Keratinocyte (primary cell): ENCODE data around the gene SMAD3. TPM values are rescaled to one million over a fixed set of nuclear protein-coding genes. Genes with fewer than 3 reads are reported as not detected.

Source experiments
- DNase-seq: peaks from one replicate; pipeline ENCODE4 v3.0.0-alpha.2; 2011; ENCODE audit warnings: low read depth, missing footprints, low spot score
- FAIRE-seq: peaks from 2 replicates; lab custom pipeline; 2011; peaks lifted over from hg19 to GRCh38; lab: Jason Lieb, UNC
- H2AFZ ChIP-seq: 2 replicates; pipeline ENCODE4 v1.6.0; 2012; ENCODE audit warnings: low read length, control low read depth, inconsistent platforms; ENCODE audit not compliant: control insufficient read depth
- H3K27ac ChIP-seq: 2 replicates; pipeline ENCODE4 v1.5.1; 2011; ENCODE audit warnings: low read length; ENCODE audit not compliant: control insufficient read depth, insufficient read depth
- H3K27me3 ChIP-seq: 3 replicates; pipeline ENCODE4 v1.6.0; 2011; ENCODE audit warnings: low read length; ENCODE audit not compliant: control insufficient read depth, insufficient read depth; ENCODE audit errors: extremely low read depth
- H3K36me3 ChIP-seq, 2 experiments: 2 replicates in 1 of 2; 3 replicates in 1 of 2; pipeline ENCODE4 v1.5.1; 2011; ENCODE audit warnings: low read length in 2 of 2, mild to moderate bottlenecking in 1 of 2; ENCODE audit not compliant: control insufficient read depth in 2 of 2, insufficient read depth in 2 of 2; ENCODE audit errors: extremely low read depth in 1 of 2
- H3K4me1 ChIP-seq: 3 replicates; pipeline ENCODE4 v1.5.1; 2011; ENCODE audit warnings: low read length; ENCODE audit not compliant: control insufficient read depth, insufficient read depth; ENCODE audit errors: extremely low read depth
- H3K4me2 ChIP-seq: 3 replicates; pipeline ENCODE4 v1.6.0; 2011; ENCODE audit warnings: low read depth, low read length; ENCODE audit not compliant: control insufficient read depth, insufficient read depth; ENCODE audit errors: extremely low read depth
- H3K4me3 ChIP-seq, 3 experiments: fragments of 200-600 bp in 1 of 3; sonication (generic) in 1 of 3; 2 replicates in 2 of 3; 3 replicates in 1 of 3; pipeline ENCODE4 v1.5.1; 2011 to 2016; ENCODE audit warnings: low read length in 3 of 3, mild to moderate bottlenecking in 3 of 3, control low read depth in 2 of 3, inconsistent platforms in 1 of 3, low read depth in 1 of 3, mixed read lengths in 1 of 3, mixed run types in 1 of 3, moderate library complexity in 1 of 3; ENCODE audit not compliant: control insufficient read depth in 2 of 3, insufficient read depth in 2 of 3; ENCODE audit errors: extremely low read depth in 1 of 3
- H3K79me2 ChIP-seq: 2 replicates; pipeline ENCODE4 v1.6.0; 2012; ENCODE audit warnings: low read length; ENCODE audit not compliant: control insufficient read depth, insufficient read depth
- H3K9ac ChIP-seq: 3 replicates; pipeline ENCODE4 v1.6.0; 2011; ENCODE audit warnings: low read length; ENCODE audit not compliant: control insufficient read depth, insufficient read depth; ENCODE audit errors: extremely low read depth
- H3K9me1 ChIP-seq: 3 replicates; pipeline ENCODE4 v1.6.0; 2011; ENCODE audit warnings: low read length; ENCODE audit not compliant: control insufficient read depth, insufficient read depth; ENCODE audit errors: extremely low read depth
- H3K9me3 ChIP-seq: 2 replicates; pipeline ENCODE4 v1.5.1; 2012; ENCODE audit warnings: low read depth, low read length; ENCODE audit not compliant: control insufficient read depth
- H4K20me1 ChIP-seq: 3 replicates; pipeline ENCODE4 v1.6.0; 2011; ENCODE audit warnings: low read length; ENCODE audit not compliant: control insufficient read depth, insufficient read depth; ENCODE audit errors: extremely low read depth
- EZH2 ChIP-seq: IDR thresholded peaks from one replicate; pipeline ENCODE4 v1.6.1; 2012; ENCODE audit warnings: inconsistent platforms, mild to moderate bottlenecking, low read length, moderate library complexity
- dilution Hi-C: fragments of 300-500 bp; cut with MboI; formaldehyde crosslinking; loops from one replicate; pipeline ENCODE4 v1.7.0; 2020; ENCODE audit warnings: low sequenced_read_pairs; ENCODE audit not compliant: extremely low pct_ligation_motif_present
- polyA plus RNA-seq, 5 experiments: library from polyadenylated mRNA; depleted of rRNA in 3 of 5; stranded (reverse) in 3 of 5; stranded (forward) in 1 of 5; unstranded in 1 of 5; fragments of >200 nt; gene quantifications; 1 replicate in 1 of 5; 2 replicates in 3 of 5; 3 replicates in 1 of 5; pipeline versions ENCODE4 v1.2.1 to v1.2.3, GENCODE V29; 2011 to 2012; ENCODE audit warnings: missing spikeins in 2 of 5, low read depth in 1 of 5, low replicate concordance in 1 of 5
- TF ChIP-seq, protein P1 (sequence below), 3 experiments: IDR thresholded peaks in 1 of 3; conservative IDR thresholded peaks in 1 of 3; optimal IDR thresholded peaks in 1 of 3; 2 replicates in 2 of 3; 3 replicates in 1 of 3; pipeline versions ENCODE3 to v1.5.1; 2011; ENCODE audit warnings: low read length in 3 of 3, mild to moderate bottlenecking in 3 of 3, moderate library complexity in 2 of 3, control low read depth in 1 of 3, inconsistent platforms in 1 of 3; ENCODE audit not compliant: insufficient read depth in 2 of 3; ENCODE audit errors: extremely low read depth in 1 of 3

The SMAD3 gene
- polyA plus RNA-seq, 1 donor (not counting 4 experiments of a cell fraction or from before 2014, with no cell fraction given), result 33.7 TPM

DNA sequence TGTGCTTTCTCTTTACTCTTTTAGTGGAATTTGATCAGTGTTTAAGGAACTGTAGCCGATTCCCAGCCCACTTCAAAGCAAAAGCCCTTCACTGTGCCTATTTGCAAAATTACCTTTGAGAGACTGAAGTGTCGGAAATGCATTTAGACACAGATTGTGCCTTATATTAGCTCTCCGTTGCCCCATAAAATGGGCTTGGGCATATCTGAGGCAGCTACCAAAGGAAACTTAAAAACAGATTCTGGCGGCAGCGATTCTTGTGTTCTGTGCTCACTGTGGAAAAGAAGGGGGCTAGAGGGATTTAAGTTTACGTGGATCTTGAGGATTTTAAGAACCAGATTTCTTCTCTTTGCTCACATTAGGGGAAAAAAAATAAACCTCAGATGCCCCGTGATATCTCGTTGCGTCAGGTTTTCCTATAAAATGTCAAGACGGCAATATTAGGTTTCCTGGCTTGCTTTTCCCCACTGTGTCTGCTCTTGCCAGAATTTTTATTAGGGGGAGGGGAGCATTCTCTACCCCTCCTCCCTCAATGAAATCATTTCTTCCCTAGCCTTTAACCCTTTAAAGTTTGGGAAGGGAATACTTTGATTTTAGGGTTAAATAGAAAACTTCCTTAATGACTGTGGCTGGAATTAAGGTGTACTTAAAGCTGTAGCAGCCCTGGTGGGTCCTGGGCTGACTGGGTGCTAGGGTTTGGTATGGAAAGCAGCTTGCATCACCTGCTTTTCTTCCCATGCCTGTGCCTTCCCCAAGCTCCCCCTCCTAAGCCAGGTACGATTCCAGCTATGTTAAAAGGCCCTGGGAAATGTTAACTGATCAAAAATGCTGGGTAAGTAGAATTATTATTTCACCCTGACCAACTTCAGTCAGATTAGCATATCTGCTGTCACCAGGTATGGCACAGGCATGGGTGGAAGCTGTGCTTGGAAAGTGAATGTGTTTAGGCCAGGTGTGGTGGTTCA is 73.8 kb downstream of the SMAD3 start:
- Histone ChIP-seq H3K36me3 (peaks cover 4 to 6% of the 10 kb centered on the region in 2 experiments), H3K4me3 (peak overlapping the region in 1 of 3 experiments; percentile 54), H2AFZ (no peak overlapping the region), H3K4me2 (no peak overlapping the region), H3K27ac (no peak overlapping the region), H3K9ac (peak overlapping the region; percentile 48), H3K27me3 (no peaks in the 10 kb centered on the region), H3K9me1 (peaks cover 4% of the 10 kb centered on the region), H3K4me1 (peaks cover 62% of the 10 kb centered on the region), H3K9me3 (no peaks in the 10 kb centered on the region), H3K79me2 (peaks cover 98% of the 10 kb centered on the region), H4K20me1 (no peaks in the 10 kb centered on the region)
- dilution Hi-C loops, result no loop called here
- no peak for TF ChIP-seq EZH2
- TF ChIP-seq, protein P1, sequence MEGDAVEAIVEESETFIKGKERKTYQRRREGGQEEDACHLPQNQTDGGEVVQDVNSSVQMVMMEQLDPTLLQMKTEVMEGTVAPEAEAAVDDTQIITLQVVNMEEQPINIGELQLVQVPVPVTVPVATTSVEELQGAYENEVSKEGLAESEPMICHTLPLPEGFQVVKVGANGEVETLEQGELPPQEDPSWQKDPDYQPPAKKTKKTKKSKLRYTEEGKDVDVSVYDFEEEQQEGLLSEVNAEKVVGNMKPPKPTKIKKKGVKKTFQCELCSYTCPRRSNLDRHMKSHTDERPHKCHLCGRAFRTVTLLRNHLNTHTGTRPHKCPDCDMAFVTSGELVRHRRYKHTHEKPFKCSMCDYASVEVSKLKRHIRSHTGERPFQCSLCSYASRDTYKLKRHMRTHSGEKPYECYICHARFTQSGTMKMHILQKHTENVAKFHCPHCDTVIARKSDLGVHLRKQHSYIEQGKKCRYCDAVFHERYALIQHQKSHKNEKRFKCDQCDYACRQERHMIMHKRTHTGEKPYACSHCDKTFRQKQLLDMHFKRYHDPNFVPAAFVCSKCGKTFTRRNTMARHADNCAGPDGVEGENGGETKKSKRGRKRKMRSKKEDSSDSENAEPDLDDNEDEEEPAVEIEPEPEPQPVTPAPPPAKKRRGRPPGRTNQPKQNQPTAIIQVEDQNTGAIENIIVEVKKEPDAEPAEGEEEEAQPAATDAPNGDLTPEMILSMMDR (optimal IDR thresholded peaks at IDR 0.05 in 1 of 3, IDR thresholded peaks at IDR 0.05 in 1 of 3, conservative IDR thresholded peaks at IDR 0.05 in 1 of 3; ENCODE audit: extremely low read depth in 1 of 3, insufficient read depth in 2 of 3, low read length in 3 of 3), result no peak
- DNase-seq, result no peak
- no peak for FAIRE-seq

GRCh38 chr15:67140078-67140833 is 74.9 kb downstream of the SMAD3 start:
- TF ChIP-seq, protein P1 (optimal IDR thresholded peaks at IDR 0.05 in 1 of 3, IDR thresholded peaks at IDR 0.05 in 1 of 3, conservative IDR thresholded peaks at IDR 0.05 in 1 of 3; ENCODE audit: extremely low read depth in 1 of 3, insufficient read depth in 2 of 3, low read length in 3 of 3), result no peak
- TF ChIP-seq EZH2, result no peak
- H2AFZ ChIP-seq, result no peak overlapping the region
- peaks cover 98% of the 10 kb centered on the region for H3K79me2 ChIP-seq
- H3K27me3 ChIP-seq, result no peaks in the 10 kb centered on the region
- peaks cover 4% of the 10 kb centered on the region for H3K9me1 ChIP-seq
- H3K36me3 ChIP-seq, result peaks cover 0 to 6% of the 10 kb centered on the region in 2 experiments
- H3K4me1 ChIP-seq, result peaks cover 62% of the 10 kb centered on the region
- DNase-seq (no peak), FAIRE-seq (no peak)
- H3K9ac ChIP-seq, result no peak overlapping the region
- no peaks in the 10 kb centered on the region for H4K20me1 ChIP-seq
- no peak overlapping the region for H3K4me3 ChIP-seq
- no peaks in the 10 kb centered on the region for H3K9me3 ChIP-seq
- H3K27ac ChIP-seq, result no peak overlapping the region
- no peak overlapping the region for H3K4me2 ChIP-seq
- dilution Hi-C loops, result no loop called here
